Dedifferentiated amniotic fluid mesenchymal stem cell (primary cell): ENCODE results near the gene LPCAT2.
"Not testable (repeated sequence)": the region's sequence is repeated elsewhere in the genome, so short reads cannot be mapped to it uniquely, and the experiment has no call there.

ENCODE experiments used
- DNase-seq: peaks from one replicate; pipeline ENCODE4 v3.0.0-alpha.2; 2016; ENCODE audit errors: extremely low spot score

The LPCAT2 gene

DNA sequence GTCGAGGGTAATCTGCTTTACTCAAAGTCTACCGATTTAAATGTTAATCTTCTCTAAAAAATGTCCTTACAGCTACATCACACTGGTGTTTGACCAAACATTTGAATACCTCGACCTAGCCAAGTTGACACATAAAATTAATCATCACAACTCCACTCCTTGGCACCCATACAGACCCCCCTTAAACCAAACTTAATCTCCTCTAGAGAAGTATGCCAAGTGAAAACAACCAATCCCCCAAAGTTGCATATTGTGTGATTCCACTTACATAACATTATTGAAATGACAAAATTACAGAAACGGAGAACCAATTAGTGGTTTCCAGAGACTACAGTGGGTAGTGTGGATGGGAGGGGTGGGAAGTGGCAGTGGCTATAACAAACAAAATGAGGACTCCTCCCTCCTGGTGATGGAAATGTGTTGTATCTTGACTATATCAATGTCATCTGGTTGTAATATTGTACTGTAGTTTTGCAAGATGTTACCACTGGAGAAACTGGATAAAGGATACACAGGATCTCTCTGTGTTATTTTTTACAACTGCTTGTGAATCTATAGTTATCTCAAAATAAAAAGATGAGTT is 97.0 kb downstream of the LPCAT2 start:
- DNase-seq = no peak

GRCh38 chr16:55613613-55614335 is 104.9 kb downstream of the LPCAT2 start:
- DNase-seq = no peak

DNA sequence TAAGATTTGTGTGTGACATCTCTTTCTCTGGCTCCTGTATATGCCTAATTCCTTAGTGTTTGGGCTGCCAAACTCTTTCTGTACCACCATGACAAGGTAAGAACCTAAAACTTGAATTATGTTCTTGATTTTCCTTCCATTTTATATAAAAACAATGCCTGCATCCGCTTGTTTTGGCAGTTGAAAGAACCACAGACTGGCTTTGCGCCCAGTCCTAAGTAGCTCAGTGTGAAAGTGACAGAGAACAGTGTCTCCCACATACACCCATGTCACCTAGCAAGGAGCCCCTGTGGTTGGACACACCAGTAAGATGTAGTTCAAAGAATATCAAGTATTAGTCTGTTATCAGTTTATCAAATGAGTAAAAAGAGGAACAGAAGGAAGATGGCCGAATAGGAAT is 106.2 kb downstream of the LPCAT2 start:
- no peak for DNase-seq

DNA sequence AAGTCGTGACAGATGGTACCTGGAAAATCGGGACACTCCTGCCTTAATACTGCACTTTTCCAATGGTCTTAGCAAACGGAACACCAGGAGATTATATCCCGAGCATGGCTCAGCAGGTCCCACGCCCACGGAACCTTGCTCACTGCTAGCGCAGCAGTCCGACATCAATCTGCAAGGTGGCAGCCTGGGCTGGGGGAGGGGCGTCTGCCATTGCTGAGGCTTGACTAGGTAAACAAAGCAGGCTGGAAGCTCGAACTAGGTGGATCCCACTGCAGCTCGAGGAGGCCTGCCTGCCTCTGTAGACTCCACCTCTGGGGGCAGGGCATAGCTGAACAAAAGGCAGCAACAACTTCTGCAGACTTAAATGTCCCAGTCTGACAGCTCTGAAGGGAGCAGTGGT is 106.8 kb downstream of the LPCAT2 start:
- DNase-seq = not testable (repeated sequence)

DNA sequence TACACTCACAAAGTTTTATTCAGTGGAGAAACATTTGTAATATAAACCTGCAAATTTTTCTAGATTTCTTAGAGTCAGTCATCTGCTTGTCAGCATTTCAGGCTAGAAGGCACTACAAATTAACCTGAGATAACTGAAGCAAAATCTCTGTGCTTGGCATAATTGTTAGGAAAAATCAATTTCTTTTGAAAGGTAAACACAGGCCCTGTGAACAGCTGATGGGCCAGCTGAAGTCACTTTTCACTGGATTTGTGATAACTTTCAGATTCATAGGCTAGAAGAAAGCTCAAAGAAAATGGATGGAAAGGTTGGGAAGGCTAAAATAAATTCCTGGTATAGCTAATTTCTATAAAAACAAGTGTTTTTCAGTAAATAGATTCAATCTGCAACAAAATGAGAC is 112.9 kb downstream of the LPCAT2 start:
- no peak for DNase-seq

DNA sequence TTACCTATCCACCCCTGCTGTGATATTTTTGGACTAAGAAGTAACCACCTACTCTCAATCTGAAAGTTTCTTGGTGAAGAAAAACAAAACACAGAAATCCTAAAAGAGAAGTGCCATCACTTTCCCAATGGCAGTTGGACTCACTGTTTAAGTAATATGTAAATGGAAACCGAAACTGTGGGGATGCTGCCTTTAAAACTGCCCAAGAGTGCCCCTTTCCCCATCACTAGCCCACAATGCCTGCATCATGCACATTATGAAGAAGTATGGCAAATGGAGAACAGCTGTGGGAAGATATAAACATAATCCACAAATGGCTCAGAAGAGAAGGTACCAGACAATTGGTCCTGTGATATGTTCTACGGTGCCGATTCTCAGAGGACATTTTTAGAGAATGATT is 113.4 kb downstream of the LPCAT2 start:
- DNase-seq = no peak

GRCh38 chr16:55622930-55623561 is 114.2 kb downstream of the LPCAT2 start:
- no peak for DNase-seq

GRCh38 chr16:55623640-55624039 is 114.8 kb downstream of the LPCAT2 start:
- no peak for DNase-seq

- no peak for DNase-seq
Measured at GRCh38 chr16:55624696-55625095, 115.8 kb downstream of the LPCAT2 start.

- no peak for DNase-seq
Measured at GRCh38 chr16:55625843-55626242, 117.0 kb downstream of the LPCAT2 start.

DNA sequence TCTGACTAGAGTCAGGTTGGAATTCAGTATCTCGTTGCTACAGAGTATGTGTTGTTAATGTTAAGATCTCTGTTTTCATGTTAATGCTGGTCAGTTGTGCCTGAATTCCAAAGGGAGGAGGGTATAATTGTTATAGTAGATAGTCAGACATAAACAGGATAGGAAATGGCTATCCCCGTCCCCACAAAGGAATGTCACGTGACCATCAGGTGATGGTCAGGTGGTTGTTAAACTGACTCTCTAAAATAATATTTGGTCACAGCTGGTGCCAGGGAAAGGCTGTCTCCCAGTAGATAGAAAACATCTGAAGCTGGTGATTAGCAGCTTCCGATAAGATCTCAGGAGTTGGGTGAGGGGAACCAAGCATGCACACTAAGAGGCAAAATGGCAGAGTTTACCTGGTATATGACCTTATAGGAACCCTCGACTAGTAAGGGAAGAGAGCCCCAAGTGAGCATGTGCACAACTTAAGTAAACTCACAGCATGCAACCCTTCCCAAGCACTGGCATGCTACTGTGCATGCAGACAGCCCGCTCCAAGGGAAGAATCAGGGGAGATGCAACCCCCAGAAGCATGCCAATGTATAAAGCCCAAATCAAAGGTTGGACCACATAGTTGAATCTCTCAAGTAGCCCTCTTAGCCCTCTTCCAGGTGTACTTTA is 119.6 kb downstream of the LPCAT2 start:
- no peak for DNase-seq

GRCh38 chr16:55630774-55631173 is 121.9 kb downstream of the LPCAT2 start:
- no peak for DNase-seq

GRCh38 chr16:55632259-55632658 is 123.4 kb downstream of the LPCAT2 start:
- no peak for DNase-seq

DNA sequence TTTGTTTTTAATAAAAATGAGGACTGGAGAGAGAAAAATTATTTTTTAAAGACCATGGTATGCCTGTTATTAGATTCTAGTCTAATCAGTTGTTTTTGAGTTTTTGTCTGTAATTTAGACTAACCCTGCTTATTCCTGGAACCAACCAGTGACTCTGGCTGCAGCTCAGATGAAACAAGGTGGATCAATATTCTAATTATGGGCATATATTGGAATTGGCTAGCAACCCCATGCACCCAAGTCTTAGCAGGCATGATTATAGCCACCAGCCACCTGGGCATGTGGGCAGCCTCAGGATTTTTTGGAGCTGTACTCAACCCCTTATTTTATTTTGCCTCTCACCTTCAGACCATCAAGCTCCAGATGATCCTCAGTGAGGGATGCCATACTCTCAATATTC is 125.3 kb downstream of the LPCAT2 start:
- no peak for DNase-seq
